GM19438 (cell line): ENCODE measurements around the gene SYCP2L.
A peak's percentile ranks its signal among the peaks of the same experiment; 100 is the strongest.
"Not testable (repeated sequence)": the region's sequence is repeated elsewhere in the genome, so short reads cannot be mapped to it uniquely, and the experiment has no call there.

Experiments used
- ATAC-seq: cut with Tn5 transposase; IDR thresholded peaks from one replicate; pipeline ENCODE4 v1.9.1; 2021; ENCODE audit warnings: low read depth; ENCODE audit not compliant: unreplicated experiment

Gene SYCP2L

DNA sequence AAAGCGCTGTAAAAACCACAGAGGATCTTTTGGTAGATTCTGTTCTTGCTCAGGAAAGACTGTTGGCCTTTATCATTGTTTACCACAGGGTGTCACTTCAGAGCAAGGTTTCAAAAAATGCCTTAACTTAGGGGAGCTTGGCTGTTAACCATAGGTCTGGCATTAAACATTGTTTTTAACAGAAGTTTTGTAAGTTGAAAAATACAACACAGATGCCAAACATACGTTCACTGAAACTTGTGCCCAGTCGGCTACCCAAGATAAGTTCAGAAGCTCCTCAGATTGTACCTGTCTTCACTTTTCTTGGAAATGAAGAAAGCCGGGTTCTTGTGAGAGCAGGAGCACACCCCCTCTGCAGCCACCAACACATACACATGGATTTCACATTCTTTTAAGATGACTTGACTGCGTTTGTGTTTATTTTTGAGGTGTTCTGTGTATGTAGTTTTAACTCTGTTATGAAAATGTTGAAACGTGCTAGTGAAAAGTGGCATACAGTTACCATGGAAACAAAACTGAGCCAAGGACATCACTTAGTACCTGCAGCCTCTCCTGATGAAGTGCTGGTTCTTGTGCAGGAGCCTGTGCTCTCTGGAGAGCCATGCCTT, 64.9 kb downstream of the SYCP2L start:
- ATAC-seq: no peak

GRCh38 chr6:10954590-10955010, 67.7 kb downstream of the SYCP2L start:
- ATAC-seq: peak; percentile 77

GRCh38 chr6:10956776-10957175, 69.9 kb downstream of the SYCP2L start:
- no peak for ATAC-seq

GRCh38 chr6:10957414-10957886, 70.6 kb downstream of the SYCP2L start:
- no peak for ATAC-seq

DNA sequence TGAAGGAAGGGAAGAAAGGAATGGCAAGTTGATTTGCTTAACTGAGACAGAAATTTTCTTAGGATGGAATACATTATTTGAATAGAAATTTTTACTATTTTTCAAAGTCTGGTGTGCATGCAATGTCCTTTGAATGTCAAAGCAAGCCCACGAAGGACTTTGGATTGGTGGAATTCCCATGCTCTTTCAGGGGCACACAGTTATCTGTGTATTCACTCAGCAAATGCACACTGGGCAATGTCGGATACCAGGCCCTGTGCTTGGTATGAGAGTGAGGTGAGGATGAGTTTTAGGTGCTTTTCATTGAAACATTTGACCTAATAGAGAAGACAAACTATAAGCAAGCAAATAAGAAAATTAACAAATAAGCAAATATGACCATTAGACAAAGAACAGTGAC, 73.3 kb downstream of the SYCP2L start:
- no peak for ATAC-seq

GRCh38 chr6:10961837-10962236, 75.0 kb downstream of the SYCP2L start:
- no peak for ATAC-seq

DNA sequence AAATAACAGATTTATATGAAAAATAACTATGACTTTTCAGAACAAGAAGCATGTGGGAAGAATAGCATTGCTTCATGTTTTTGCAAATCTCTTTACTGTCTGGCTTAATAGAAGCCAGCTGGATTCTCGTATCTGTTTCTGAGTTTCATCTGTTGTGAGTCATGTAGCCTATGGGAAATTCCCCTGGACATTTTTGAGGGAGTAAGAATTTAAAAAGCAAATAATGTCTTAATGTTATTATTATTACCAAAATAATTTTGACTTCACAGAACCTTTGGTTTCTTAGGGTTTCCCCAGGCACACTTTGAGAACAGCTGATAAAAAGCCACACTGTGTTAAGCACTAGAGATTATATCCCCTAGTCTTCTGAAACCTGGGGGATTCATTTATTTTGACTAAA, 75.8 kb downstream of the SYCP2L start:
- no peak for ATAC-seq

- no peak for ATAC-seq
Observed at GRCh38 chr6:10963113-10963512, 76.3 kb downstream of the SYCP2L start.

DNA sequence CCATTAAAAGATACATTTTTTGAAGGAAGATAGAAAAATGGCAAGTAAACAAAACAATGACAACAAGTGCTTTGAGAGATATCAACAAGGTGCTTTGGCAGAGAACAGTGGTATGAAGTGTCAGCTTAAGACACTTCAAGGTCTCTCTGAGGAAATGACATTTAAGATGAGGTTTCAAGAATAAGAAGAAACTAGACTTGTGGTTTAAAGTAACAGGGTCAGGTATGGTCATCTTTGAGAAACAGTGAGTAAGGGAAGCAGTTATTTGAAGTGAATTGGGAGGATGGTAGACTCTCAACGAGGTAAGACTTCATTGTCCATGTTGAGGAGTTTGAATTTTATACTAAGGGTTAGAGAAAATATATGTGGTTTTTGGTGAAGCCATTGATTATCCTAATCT, 77.8 kb downstream of the SYCP2L start:
- peak; percentile 75 for ATAC-seq

- no peak for ATAC-seq
Observed at GRCh38 chr6:10968776-10969175, 81.9 kb downstream of the SYCP2L start.

DNA sequence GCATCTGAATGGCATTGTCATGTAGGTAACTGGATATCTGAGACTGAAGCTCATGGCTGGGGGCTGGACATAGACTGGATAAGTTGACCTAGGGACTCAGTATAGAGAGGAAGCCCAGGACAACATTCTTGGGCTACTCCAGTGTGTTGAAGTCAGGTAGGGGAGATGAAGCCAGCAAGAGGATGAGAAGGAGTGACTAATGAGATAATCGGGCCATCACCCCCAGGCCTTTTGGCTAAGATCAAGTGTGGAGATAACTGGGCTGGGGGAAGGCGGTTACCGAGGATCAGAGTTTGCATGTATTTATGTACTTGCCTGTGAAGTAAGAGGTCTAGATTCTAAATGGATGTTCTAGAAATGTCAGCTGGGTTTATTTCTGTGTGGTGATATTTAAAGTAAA, 83.9 kb downstream of the SYCP2L start:
- no peak for ATAC-seq

DNA sequence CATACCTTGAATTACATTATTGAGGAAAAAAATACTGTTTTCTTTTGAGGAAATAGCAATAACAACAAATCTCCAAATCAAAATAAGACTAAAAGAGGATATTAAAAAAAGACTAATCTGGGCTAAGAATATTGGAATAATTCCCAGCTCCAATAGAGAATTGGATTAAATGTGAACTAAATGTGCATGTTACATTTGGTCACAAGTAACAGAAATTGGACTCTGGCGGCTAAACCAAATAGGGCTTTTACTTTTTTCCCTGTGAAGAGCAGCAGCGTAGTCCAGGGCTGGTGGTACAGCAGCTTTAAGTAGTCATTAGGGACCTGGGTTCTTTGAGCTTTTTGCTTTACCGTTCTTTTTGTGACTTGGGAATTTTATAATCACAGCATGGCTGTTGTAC, 85.3 kb downstream of the SYCP2L start:
- no peak for ATAC-seq

DNA sequence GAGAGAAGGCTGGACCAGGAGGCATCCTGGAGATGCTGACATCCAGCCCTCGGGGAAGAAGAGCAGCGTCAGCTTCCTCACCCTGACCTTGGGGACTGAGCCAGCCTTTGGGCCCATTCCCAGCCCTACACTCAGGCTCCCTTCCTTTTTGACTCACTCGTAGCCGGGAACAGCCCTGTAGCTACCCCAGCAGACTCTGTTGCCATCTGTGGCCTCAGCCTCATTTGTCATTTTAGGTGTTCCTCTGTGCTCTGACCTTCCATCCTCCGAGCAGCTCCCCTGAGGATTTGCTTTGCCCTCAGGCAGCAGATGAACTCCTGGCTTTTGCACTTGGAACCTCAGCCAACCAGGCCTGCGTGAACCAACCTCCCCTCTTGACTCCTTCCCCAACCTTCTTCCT, 89.7 kb downstream of the SYCP2L start:
- ATAC-seq: no peak

DNA sequence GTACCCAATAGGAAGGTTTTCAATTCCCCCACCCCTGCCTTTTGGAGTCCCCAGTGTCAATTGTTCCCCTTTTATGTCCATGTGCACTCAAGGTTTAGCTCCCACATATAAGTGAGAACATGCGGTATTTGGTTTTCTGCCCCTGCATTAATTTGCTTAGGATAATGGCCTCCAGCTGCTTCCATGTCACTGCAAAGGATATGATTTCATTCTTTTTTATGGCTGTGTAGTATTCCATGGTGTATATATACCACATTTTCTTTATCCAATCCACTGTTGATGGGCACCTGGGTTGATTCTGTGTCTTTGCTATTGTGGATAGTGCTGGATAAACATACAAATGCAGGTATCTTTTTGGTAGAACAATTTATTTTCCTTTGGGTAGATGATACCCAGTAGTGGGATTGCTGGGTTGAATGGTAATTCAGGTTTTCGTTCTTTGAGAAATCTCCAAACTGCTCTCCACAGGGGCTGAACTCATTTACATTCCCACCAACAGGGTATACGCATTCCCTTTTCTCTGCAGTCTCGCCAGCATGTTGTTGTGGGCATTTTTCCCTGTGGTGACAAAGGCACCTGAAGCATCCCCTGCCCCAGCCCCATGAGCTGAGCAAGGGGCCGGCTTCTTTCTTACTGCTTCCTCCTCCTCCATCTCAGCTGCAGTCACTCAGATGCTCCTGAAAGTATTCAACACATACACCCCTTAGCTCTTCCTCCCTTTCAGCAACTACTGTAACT, 90.5 kb downstream of the SYCP2L start:
- no peak for ATAC-seq

DNA sequence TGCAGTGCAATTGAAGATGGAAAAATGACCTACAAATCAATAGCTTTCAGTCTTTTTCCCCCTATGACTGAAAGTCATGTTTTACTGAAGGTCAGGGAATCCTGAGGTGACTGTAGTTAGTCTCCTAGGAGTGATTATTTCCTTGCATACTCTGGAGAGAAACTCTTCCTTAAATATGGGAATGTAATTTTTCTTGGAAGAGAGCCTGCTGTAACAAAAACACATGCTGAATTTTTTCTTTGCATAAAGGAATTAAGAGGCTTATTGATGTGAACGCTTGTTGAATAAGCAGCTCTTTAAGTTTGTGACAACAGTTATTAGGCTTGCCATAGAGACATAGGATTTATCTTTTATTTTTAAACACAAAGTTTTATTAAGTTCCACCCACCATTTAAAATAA, 92.8 kb downstream of the SYCP2L start:
- ATAC-seq: no peak

GRCh38 chr6:10981409-10981808, 94.6 kb downstream of the SYCP2L start:
- ATAC-seq: no peak

DNA sequence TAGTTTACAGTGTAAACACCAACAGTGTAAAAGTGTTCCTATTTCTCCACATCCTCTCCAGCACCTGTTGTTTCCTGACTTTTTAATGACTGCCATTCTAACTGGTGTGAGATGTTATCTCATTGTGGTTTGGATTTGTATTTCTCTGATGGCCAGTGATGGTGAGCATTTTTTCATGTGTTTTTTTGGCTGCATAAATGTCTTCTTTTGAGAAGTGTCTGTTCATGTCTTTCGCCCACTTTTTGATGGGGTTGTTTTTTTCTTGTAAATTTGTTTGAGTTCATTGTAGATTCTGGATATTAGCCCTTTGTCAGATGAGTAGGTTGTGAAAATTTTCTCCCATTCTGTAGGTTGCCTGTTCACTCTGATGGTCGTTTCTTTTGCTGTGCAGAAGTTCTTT, 98.1 kb downstream of the SYCP2L start:
- not testable (repeated sequence) for ATAC-seq

DNA sequence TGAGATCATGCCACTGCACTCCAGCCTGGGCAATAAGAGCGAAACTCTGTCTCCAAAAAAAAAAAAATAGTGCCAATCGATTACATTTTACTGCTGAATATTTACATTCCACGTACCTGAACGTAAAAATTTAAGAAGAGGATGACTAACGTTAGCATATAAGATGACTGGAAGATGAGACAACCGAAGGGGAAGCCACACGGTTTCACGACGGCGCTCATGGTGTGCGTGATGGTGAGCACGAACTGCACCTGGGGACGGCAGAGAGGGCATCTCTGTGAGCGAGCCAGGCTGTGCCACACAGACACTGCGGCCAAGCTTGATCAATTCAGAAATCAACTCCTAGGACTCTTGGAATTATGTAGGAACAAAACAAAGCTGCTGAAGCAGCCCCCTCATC, 102.7 kb downstream of the SYCP2L start:
- ATAC-seq: no peak

DNA sequence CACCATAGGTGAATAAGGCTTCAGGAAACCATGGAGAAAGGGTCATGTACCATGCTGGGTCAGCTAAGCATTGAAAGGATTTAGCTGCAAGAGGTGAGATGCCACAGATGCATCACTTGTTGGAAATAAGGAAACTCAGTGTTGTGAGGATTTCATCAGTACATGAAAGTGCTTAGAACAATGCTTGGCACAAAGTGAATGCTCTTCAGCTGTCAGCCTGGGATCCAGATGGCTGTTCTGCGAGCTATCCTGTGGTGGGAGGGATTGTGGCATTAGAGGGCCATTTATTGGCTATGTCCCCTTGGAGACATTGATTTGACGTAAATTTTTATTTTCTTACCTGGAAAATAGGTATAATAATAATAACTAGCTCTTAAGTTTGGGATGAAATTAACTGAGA, 104.3 kb downstream of the SYCP2L start:
- no peak for ATAC-seq

- ATAC-seq: no peak
Observed at GRCh38 chr6:10993896-10994295, 107.0 kb downstream of the SYCP2L start.

- ATAC-seq: no peak
Observed at GRCh38 chr6:10995114-10995707, 108.4 kb downstream of the SYCP2L start.

DNA sequence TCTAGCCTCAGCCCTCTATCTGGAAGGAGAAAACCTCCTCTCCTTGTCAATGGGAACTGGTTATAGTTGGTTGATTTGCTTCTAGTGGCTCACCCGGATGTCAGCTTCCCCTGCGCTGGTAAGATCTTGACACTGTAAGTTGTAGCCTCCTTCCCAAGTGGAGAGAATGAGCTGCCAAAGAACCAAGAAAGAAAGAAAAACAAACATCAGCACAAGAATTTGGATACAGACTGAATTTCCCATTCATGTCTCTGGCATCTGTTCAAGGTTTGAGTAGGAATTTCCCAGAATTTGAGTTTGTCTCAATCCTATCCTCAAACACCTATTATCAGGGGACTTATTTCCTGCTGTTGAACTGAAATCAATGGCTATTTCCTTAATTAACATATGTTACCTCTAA, 113.1 kb downstream of the SYCP2L start:
- ATAC-seq: no peak
